Esophagus muscularis mucosa (tissue), 4 donors: ENCODE results near the gene MDFIC. TPM values are rescaled to one million over a fixed set of nuclear protein-coding genes. Genes with fewer than 3 reads are reported as not detected.

Experiments
- DNase-seq: peaks from one replicate; pipeline ENCODE4 v3.0.0-alpha.2; 2017; ENCODE audit errors: extremely low spot score
- H3K27ac ChIP-seq, 4 donors: fragments of 200-600 bp; sonication (generic); replicated peaks in 1 of 4; 1 replicate in 3 of 4; 2 replicates in 1 of 4; pipeline ENCODE4 v1.5.1; 2016 to 2019; ENCODE audit warnings: mild to moderate bottlenecking in 1 of 4
- H3K27me3 ChIP-seq, 4 donors: fragments of 200-600 bp; sonication (generic); one replicate each; pipeline versions ENCODE4 v1.5.1 to v1.6.0; 2016 to 2019
- H3K36me3 ChIP-seq, 4 donors: fragments of 200-600 bp; sonication (generic); one replicate each; pipeline ENCODE4 v1.5.1; 2016 to 2019
- H3K4me1 ChIP-seq, 4 donors: fragments of 200-600 bp; sonication (generic); one replicate each; pipeline ENCODE4 v1.5.1; 2016 to 2019
- H3K4me3 ChIP-seq, 4 donors: fragments of 200-600 bp; sonication (generic); 1 replicate in 2 of 4; 2 replicates in 2 of 4; pipeline ENCODE4 v1.5.1; 2016 to 2019; ENCODE audit warnings: mild to moderate bottlenecking in 4 of 4, moderate library complexity in 1 of 4
- H3K9me3 ChIP-seq, 4 donors: fragments of 200-600 bp; sonication (generic); 1 replicate in 3 of 4; 2 replicates in 1 of 4; pipeline ENCODE4 v1.5.1; 2016 to 2019
- CTCF ChIP-seq, 3 experiments: fragments of 200-600 bp in 2 of 3; fragments of 450-650 bp in 1 of 3; sonication (generic) in 2 of 3; IDR thresholded peaks; one replicate each; pipeline ENCODE4 v1.5.1; 2017 to 2019; ENCODE audit warnings: antibody characterized with exemption in 3 of 3, mild to moderate bottlenecking in 2 of 3, moderate library complexity in 1 of 3
- EP300 ChIP-seq: sonication (generic); formaldehyde crosslinking; IDR thresholded peaks from one replicate; pipeline ENCODE4 v1.6.1; 2017; ENCODE audit warnings: antibody characterized with exemption
- POLR2A ChIP-seq: fragments of 450-650 bp; IDR thresholded peaks from one replicate; pipeline ENCODE4 v1.6.1; 2017; ENCODE audit warnings: antibody characterized with exemption, moderate library complexity, mild to moderate bottlenecking, low read depth
- POLR2AphosphoS5 ChIP-seq, 2 donors: sonication (generic); formaldehyde crosslinking; IDR thresholded peaks; one replicate each; pipeline ENCODE4 v1.6.1; 2017; ENCODE audit warnings: antibody characterized with exemption in 2 of 2
- WGBS: methylation state at CpG from one replicate; pipeline ENCODE4 v1.1.5; 2018; 5-methylcytosine and 5-hydroxymethylcytosine counted together
- intact Hi-C: fragments of 100-400 bp; cut with DNase I; formaldehyde crosslinking; loops from one replicate; pipeline ENCODE4 v1.15.1; 2023
- total RNA-seq, 4 donors: library from RNA; depleted of rRNA; stranded (reverse); fragments of >200 nt; gene quantifications; one replicate each; pipeline versions ENCODE4 v1.1.0 to v1.2.1, GENCODE V29; 2016

Gene MDFIC
- total RNA-seq, 4 donors from 2014 or later, result 34.5 to 71.3 (median 36.5) TPM

- Histone ChIP-seq H3K27ac (peak overlapping the region; percentile 86 to 96 (median 94)), H3K27me3 (no peaks in the 10 kb centered on the region), H3K9me3 (no peaks in the 10 kb centered on the region), H3K36me3 (no peaks in the 10 kb centered on the region), H3K4me3 (peak overlapping the region; percentile 75 to 91 (median 88)), H3K4me1 (peaks cover 14 to 45% (median 43%) of the 10 kb centered on the region in 4 donors)
- no peak for DNase-seq
- TF ChIP-seq POLR2A, result no peak
- TF ChIP-seq EP300, result no peak
- peak; percentile 23 to 44 for TF ChIP-seq POLR2AphosphoS5 (IDR thresholded peaks at IDR 0.05)
- under 1% methylated on average over 23 of the region's 51 CpGs for WGBS
- intact Hi-C loops, result loop anchor here (5.0 kb wide), 1 partner anchor 84 kb away; no protein-coding TSS in a partner anchor
These were observed 933 bp downstream of the MDFIC start for GRCh38 chr7:114922652-114923402.

- WGBS, result 8% methylated on average over 4 of the region's 4 CpGs
- Histone ChIP-seq H3K27me3 (no peaks in the 10 kb centered on the region), H3K4me3 (peak overlapping the region; percentile 75 to 91 (median 88)), H3K9me3 (no peaks in the 10 kb centered on the region), H3K4me1 (peaks cover 14 to 51% (median 44%) of the 10 kb centered on the region in 4 donors), H3K27ac (peak overlapping the region; percentile 86 to 96 (median 94)), H3K36me3 (no peaks in the 10 kb centered on the region)
- intact Hi-C loops, result loop anchor here (5.0 kb wide), 1 partner anchor 84 kb away; no protein-coding TSS in a partner anchor
- DNase-seq, result no peak
- no peak for TF ChIP-seq CTCF (IDR thresholded peaks at IDR 0.05)
- no peak for TF ChIP-seq POLR2AphosphoS5 (IDR thresholded peaks at IDR 0.05)
- no peak for TF ChIP-seq POLR2A
- TF ChIP-seq EP300, result no peak
These were observed 1.5 kb downstream of the MDFIC start for GRCh38 chr7:114923403-114923713.

- Histone ChIP-seq H3K4me1 (peaks cover 14 to 57% (median 47%) of the 10 kb centered on the region in 4 donors), H3K4me3 (peak overlapping the region; percentile 75 to 91 (median 88)), H3K9me3 (no peaks in the 10 kb centered on the region), H3K36me3 (no peaks in the 10 kb centered on the region), H3K27me3 (no peaks in the 10 kb centered on the region), H3K27ac (peak overlapping the region; percentile 86 to 96 (median 94))
- WGBS, result 42% methylated on average over 4 of the region's 4 CpGs
- intact Hi-C loops, result loop anchor here (5.0 kb wide), 1 partner anchor 83 kb away; no protein-coding TSS in a partner anchor
- DNase-seq, result no peak
- TF ChIP-seq POLR2AphosphoS5 (IDR thresholded peaks at IDR 0.05) (no peak), CTCF (IDR thresholded peaks at IDR 0.05) (no peak), POLR2A (no peak), EP300 (no peak)
These were observed 2.3 kb downstream of the MDFIC start for GRCh38 chr7:114924038-114924712.

GRCh38 chr7:114925434-114925833, 3.5 kb downstream of the MDFIC start:
- Histone ChIP-seq H3K27ac (no peak overlapping the region), H3K4me3 (no peak overlapping the region), H3K4me1 (peaks cover 17 to 70% (median 58%) of the 10 kb centered on the region in 4 donors), H3K9me3 (no peaks in the 10 kb centered on the region), H3K36me3 (no peaks in the 10 kb centered on the region), H3K27me3 (no peaks in the 10 kb centered on the region)
- intact Hi-C loops, result no loop called here
- no peak for DNase-seq
- TF ChIP-seq CTCF (IDR thresholded peaks at IDR 0.05), result no peak
- TF ChIP-seq POLR2AphosphoS5 (IDR thresholded peaks at IDR 0.05), result no peak
- TF ChIP-seq EP300, result no peak
- TF ChIP-seq POLR2A, result no peak

GRCh38 chr7:114928060-114928459, 6.2 kb downstream of the MDFIC start:
- Histone ChIP-seq H3K36me3 (no peaks in the 10 kb centered on the region), H3K4me3 (no peak overlapping the region), H3K4me1 (peaks cover 21 to 81% (median 76%) of the 10 kb centered on the region in 4 donors), H3K27ac (no peak overlapping the region), H3K9me3 (no peaks in the 10 kb centered on the region), H3K27me3 (no peaks in the 10 kb centered on the region)
- TF ChIP-seq POLR2AphosphoS5 (IDR thresholded peaks at IDR 0.05), result no peak
- TF ChIP-seq POLR2A, result no peak
- no peak for TF ChIP-seq CTCF (IDR thresholded peaks at IDR 0.05)
- TF ChIP-seq EP300, result no peak
- WGBS, result 94% methylated on average over 1 of the region's 2 CpGs
- DNase-seq, result no peak
- intact Hi-C loops, result no loop called here
